Bone marrow (tissue), 2 donors: ENCODE measurements around the gene STRA6.

Source experiments
- DNase-seq, 2 donors: peaks; one replicate each; lab custom pipeline; 2025; lab: John Stamatoyannopoulos, UW

The STRA6 gene

DNA sequence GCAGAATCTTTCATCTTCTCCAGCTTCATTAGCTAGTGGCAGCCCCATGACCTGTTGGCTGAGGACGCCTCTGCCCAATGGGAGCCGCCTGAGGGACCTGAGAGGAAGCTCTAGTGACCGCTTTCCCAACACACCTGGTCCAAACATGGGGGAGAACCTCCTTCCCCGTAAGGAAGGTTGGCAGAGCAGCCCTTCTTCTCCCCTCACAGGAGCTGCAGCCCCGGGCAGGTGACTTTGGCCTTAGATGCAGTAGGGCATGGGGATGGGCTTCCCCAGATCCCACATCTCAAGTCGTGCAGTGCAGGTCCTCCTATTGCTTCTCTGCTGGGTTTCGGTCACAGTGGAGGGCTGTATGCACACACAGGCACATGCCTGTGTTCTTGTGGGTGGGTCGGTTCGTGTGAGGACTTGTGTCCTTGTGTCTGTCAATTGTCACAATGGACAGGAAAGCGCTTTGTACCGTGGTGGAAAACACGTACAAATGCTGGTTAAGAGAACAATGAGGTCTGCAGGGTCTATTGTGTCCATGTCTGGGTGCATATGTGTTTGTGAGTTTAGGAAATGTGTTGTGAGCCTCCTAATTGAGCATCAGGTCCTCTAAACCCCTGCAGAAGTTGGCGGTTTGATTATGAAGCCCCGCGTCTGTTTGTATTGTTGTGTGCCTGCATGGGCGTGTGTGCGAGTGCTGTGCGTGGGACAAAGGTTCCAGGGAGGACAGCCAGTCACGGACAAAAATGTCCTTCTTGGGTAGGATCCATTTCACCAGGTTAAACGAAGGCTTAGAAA, 70.8 kb downstream of the STRA6 start:
- no peak for DNase-seq

DNA sequence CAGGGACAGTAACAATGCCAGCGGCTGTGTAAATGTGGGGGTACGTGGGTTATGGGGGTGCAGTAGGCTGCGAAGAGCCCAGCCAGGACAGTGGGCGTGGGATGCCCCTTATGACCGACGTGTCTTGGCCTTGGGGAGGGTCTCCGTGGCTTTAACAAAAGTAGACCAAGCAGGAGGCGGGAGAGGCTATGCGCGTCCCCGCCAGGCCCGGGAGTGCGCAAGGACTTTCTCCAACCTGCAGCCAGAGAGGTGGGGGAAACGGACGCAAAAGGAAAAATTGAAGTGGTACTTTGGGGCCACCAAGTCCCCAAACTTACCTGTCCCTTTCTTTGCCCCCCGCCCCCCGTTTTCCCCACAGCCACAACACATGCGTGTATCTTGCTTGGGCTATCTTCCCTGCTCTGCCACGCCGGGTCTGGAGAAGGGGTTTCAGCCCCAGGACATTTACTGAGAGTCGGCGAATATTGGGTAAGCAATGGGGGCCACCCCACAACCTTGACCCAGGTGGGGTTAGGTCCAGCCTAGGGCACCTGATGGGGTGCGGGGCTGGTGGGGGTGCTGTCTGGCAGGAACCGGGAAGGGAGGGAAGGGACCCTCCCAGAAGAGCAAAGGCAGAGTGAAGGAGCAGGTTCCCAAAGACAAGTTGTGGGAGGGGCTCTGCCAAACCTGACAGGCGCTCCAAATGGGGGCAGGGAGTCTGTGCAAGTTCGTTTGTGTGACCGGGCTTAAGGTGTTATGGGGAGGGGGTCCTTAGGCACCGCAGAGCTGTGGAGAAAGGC, 71.5 kb downstream of the STRA6 start:
- DNase-seq = no peak

GRCh38 chr15:74130155-74130848, 72.3 kb downstream of the STRA6 start, which contains the start of gene ISLR2:
ISLR2 (plus strand) TSS chr15:74130586; CDS start chr15:74132755, 2,169 bp downstream.
- no peak for DNase-seq

DNA sequence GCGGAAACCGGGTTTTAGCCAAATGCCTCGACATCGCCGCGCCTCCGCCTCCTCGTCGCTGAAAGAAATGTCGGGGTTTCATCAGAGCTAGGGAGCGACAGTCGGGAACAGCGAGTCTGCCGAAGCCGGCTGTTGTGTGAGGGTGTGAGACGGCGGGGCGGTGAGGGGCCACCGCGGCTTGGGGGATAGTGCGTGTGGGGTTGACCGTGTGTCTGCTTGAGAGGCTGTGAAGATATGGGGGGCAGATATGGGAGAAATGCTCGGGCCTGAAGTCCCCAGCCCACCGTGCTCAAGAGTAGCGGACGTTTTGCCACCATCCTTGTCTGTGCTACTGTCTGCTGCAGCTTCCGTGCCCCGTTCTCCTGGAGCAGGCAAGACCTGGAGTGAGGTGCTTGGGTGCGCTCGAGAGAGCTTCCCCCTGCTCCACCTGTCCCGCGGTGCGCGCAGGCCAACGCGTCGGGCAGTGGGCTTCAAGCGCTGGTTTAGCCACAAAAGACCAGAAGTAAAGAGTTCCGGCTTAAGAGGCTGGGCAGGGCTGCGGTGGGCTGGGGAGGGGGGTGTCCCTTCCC, 72.9 kb downstream of the STRA6 start:
- no peak for DNase-seq
